Panc1 (cell line): Measurements from ENCODE around the gene OR10D3.

Experiments used
- POLR2AphosphoS5 ChIP-seq: IDR thresholded peaks from 2 replicates; pipeline ENCODE4 v1.6.1; 2012; ENCODE audit warnings: mild to moderate bottlenecking, low read depth, low read length, moderate library complexity
- REST ChIP-seq, 2 experiments: IDR thresholded peaks; 2 replicates each; pipeline ENCODE4 v1.6.1; 2011 to 2012; ENCODE audit warnings: low read depth in 2 of 2, control low read depth in 1 of 2, low read length in 1 of 2, mild to moderate bottlenecking in 1 of 2, moderate library complexity in 1 of 2; ENCODE audit not compliant: insufficient read depth in 1 of 2
- TF ChIP-seq, protein P1 (sequence below): fragments of 450-650 bp; IDR thresholded peaks from 2 replicates; pipeline ENCODE4 v1.5.1; 2017; ENCODE audit warnings: mild to moderate bottlenecking

DNA sequence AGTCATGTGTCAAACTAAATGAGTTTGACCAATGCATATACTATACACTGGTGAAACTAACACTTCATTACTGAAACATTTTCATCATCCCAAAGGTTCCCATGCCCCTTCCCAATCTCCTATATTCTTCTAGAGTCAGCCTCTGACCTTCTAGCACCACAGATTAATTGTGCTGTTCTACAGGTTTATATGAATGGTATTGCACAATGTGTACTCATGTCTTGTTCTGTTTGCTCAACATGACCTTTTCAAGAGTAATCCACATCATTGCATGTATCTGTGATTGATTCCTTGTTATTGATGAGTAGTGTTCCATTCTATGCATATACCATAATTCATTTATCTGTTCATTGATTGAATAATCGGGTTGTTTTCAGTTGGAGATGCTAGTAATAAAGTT lies 50.2 kb downstream of the OR10D3 start:
- TF ChIP-seq, protein P1, sequence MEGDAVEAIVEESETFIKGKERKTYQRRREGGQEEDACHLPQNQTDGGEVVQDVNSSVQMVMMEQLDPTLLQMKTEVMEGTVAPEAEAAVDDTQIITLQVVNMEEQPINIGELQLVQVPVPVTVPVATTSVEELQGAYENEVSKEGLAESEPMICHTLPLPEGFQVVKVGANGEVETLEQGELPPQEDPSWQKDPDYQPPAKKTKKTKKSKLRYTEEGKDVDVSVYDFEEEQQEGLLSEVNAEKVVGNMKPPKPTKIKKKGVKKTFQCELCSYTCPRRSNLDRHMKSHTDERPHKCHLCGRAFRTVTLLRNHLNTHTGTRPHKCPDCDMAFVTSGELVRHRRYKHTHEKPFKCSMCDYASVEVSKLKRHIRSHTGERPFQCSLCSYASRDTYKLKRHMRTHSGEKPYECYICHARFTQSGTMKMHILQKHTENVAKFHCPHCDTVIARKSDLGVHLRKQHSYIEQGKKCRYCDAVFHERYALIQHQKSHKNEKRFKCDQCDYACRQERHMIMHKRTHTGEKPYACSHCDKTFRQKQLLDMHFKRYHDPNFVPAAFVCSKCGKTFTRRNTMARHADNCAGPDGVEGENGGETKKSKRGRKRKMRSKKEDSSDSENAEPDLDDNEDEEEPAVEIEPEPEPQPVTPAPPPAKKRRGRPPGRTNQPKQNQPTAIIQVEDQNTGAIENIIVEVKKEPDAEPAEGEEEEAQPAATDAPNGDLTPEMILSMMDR: no peak
- no peak for TF ChIP-seq POLR2AphosphoS5
- no peak for TF ChIP-seq REST (IDR thresholded peaks at IDR 0.05; ENCODE audit: insufficient read depth in 1 of 2, low read depth in 2 of 2, low read length in 1 of 2)
